ENCODE data around the gene GPR39.

GPR39 gene

GRCh38 chr2:132462236-132462635 is 45.6 kb downstream of the GPR39 start:
- ChIA-PET POLR2A (no interaction called here), CTCF (no interaction called here)
- H3K4me3 ChIP-seq (ENCODE audit: low read depth, low read length), result no peak overlapping the region
- no peak for TF ChIP-seq CTCF (IDR thresholded peaks at IDR 0.05; ENCODE audit: insufficient read depth, low read length, missing control alignments)
- no peak for DNase-seq (ENCODE audit: low read depth, low spot score)

GRCh38 chr2:132463719-132464118 is 47.1 kb downstream of the GPR39 start:
- no peak overlapping the region for H3K4me3 ChIP-seq (ENCODE audit: low read depth, low read length)
- DNase-seq (ENCODE audit: low read depth, low spot score), result no peak
- POLR2A ChIA-PET, result no interaction called here
- no peak for TF ChIP-seq CTCF (IDR thresholded peaks at IDR 0.05; ENCODE audit: insufficient read depth, low read length, missing control alignments)
- CTCF ChIA-PET, result interaction anchor here (0.9 to 1.8 kb wide), 3 partner anchors 12 to 17 kb away, joined by 3 to 6 read pairs (median 3); no protein-coding TSS in a partner anchor

DNA sequence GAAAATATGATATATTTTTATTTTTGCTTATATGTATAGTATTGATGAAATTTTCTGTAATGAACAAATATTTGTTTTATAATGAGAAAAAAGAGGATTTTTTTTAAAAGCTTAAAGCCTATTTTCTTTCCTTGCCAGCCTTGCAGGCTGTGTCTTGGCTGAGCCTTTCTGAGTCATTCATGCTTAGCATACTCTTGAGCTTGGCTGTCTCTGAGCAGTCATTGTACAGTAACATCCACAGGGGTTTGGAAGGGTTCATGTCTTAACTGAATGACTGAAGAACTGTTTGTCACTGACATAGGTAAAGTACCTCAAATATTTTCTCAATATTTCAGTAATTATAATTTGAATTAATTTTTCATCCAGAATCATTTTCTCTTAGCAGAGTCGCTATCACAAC is 49.3 kb downstream of the GPR39 start:
- no peak overlapping the region for H3K4me3 ChIP-seq (ENCODE audit: low read depth, low read length)
- no peak for DNase-seq (ENCODE audit: low read depth, low spot score)
- CTCF ChIA-PET, result no interaction called here
- POLR2A ChIA-PET, result no interaction called here
- no peak for TF ChIP-seq CTCF (IDR thresholded peaks at IDR 0.05; ENCODE audit: insufficient read depth, low read length, missing control alignments)

- POLR2A ChIA-PET, result no interaction called here
- CTCF ChIA-PET, result no interaction called here
- TF ChIP-seq CTCF (IDR thresholded peaks at IDR 0.05; ENCODE audit: insufficient read depth, low read length, missing control alignments), result no peak
- H3K4me3 ChIP-seq (ENCODE audit: low read depth, low read length), result no peak overlapping the region
- DNase-seq (ENCODE audit: low read depth, low spot score), result no peak
Observed at GRCh38 chr2:132466428-132467028, 49.9 kb downstream of the GPR39 start.

DNA sequence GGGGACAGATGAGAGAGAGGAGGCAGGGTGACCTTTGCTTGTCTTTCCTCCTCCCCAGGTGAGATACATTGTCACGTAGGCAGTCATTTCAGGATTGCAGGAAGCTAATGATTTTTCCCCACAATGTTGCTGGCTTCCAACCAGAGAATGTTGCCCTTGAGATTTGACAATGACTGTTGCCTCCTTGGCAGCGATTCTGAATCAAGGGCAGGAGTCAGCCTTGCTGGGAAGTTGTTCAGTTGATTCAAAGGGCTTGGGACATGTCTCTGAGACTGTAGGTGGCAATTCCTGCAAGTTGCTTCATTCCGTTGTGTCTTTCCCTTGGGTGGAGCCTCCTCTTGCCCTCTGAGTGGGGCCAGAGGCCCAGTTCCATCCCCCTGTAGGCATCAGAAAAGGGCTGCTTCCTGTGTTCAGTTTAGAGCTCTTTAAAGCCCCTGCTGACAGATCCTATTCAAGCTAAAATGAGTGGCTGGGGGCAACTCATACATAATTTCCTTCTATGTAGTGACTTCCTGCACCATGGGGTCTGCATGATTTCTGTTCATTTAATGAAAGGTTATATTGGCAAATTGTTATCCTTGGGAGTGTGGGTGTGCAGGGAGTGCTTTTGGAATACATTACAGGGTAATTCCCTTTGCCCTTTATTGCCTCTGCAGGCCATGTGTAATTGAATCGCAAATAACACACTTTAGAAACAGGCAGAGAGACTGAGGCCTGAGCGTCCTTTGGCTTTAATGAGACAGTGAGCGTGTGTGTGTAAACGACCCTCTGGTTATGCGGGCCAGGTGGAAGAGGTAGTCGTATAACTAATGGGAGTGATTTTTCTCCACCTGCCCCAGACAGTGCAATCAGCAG is 52.4 kb downstream of the GPR39 start:
- no peak overlapping the region for H3K4me3 ChIP-seq (ENCODE audit: low read depth, low read length)
- CTCF ChIA-PET, result interaction anchor here (1.2 to 1.4 kb wide), 2 partner anchors 10 to 19 kb away, joined by 3 to 4 read pairs; no protein-coding TSS in a partner anchor
- POLR2A ChIA-PET, result no interaction called here
- no peak for TF ChIP-seq CTCF (IDR thresholded peaks at IDR 0.05; ENCODE audit: insufficient read depth, low read length, missing control alignments)
- no peak for DNase-seq (ENCODE audit: low read depth, low spot score)

GRCh38 chr2:132470746-132471145 is 54.1 kb downstream of the GPR39 start:
- TF ChIP-seq CTCF (IDR thresholded peaks at IDR 0.05; ENCODE audit: insufficient read depth, low read length, missing control alignments), result no peak
- DNase-seq (ENCODE audit: low read depth, low spot score), result no peak
- no peak overlapping the region for H3K4me3 ChIP-seq (ENCODE audit: low read depth, low read length)
- CTCF ChIA-PET, result interaction anchor here (1.3 kb wide), 1 partner anchor 9 kb away, joined by 3 read pairs; no protein-coding TSS in a partner anchor
- POLR2A ChIA-PET, result no interaction called here
